HG02884 (cell line): Measurements from ENCODE around the gene MCHR1.
"Not testable (repeated sequence)": the region's sequence is repeated elsewhere in the genome, so short reads cannot be mapped to it uniquely, and the experiment has no call there.

ENCODE experiments used
- ATAC-seq: cut with Tn5 transposase; IDR thresholded peaks from one replicate; pipeline ENCODE4 v1.9.1; 2021; ENCODE audit warnings: mild to moderate bottlenecking, moderate library complexity; ENCODE audit not compliant: unreplicated experiment

Gene MCHR1

DNA sequence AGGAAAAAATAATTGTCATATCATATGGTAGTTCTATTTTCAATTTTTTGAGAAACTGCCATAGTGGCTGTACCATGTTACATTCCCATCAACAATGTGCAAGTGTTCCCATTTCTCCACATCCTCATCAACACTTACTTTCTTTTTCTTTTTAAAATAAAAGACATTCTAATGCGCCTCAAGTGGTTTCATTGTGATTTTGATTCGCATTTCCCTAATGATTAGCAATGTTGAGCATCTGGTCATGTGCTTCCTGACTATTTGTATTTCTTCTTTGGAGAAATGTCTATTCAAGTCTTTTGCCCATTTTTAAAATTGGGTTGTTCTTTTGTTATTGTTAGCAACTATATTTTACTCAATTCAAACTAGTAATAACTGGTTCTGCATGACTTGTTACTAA is 8.4 kb downstream of the MCHR1 start:
- ATAC-seq, result no peak

DNA sequence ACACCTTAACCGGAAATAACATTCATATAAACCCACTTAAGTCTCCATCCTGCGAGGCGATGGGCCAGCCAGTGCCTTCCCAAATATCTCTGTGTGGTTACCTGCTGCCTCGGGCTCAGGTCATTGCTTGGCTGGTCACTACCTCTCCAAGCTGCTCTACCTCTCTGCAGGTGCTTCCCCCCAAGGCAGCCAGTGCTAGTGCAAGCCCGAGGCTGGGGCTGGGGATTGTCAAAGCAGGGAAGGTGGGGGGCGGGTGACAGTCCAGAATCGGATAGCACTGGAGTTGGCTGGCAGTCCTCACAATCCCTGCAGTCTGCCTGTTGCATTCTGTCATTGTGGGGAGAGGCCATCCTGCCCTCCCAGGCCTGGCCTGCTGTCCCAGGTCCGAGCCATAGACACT is 11.1 kb downstream of the MCHR1 start:
- ATAC-seq, result no peak

DNA sequence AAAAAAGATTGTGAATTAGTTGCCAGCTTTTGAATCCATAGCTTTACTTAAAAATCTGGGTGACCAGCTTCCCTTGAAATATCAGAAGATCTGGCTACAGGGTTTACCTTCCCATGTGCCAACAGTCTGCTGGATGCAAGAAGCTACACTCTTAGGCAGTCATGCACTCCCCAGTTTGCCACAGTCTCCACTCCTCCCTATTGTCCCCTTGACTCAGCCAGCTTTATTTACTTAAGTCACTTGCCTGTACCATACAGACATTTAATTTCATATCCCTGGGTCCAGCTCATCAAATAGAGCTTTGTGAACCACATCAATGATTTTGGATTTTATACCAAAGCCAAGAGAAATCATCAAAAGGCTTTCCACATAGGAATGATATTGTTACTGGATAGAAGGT is 12.2 kb downstream of the MCHR1 start:
- no peak for ATAC-seq

DNA sequence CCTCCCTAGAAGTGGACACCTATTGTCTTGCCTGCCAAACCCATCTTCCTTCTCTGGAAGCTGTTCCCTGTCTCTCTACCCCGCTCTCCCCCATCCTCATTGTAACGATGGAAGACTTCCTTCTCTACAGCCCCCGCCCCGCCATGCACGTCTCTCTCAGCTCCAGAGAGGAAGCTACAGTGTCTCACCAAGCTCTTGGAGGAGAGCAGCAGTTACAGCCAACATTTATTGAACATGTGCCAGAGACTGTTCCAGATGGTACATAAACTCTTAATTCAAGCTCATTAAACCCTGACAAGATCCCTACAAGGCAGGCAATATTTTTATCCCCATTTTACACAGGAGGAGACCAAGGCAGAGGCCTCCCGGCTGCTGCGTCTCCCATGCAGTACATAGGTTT is 15.1 kb downstream of the MCHR1 start:
- ATAC-seq, result no peak

DNA sequence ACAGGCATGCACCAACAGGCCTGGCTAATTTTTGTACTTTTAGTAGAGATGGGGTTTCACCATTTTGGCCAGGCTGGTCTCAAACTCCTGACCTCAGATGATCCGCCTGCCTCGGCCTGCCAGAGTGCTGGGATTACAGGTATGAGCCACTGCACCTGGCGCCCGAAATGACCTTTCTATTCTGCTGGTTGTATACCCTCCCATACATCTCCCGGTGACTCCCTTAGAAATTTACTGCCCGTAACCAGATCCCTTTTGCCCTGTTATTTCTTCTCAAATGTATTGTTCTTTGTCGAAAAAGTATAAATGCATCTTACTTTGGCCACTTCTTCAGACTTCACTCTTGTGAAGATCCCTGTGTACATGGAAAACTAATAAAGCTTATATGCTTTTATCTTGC is 22.0 kb downstream of the MCHR1 start:
- ATAC-seq, result no peak

DNA sequence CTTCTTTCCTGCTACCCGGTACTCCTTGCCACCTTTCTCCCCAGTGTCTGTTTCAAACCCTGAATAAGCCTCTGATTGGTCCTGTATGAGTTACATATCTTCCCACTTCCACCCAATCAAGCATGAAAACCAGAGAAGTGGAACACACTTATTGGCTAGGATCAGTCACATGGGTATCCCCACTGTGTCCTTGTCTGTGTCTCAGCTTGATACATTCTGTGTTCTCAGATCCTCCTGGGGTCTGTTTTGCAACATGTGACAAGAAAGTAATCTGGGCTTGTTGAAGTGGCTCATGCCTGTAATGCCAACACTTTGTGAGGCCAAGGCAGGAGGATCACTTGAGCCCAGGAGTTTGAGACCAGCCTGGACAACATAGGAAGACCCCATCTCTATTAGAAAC is 23.9 kb downstream of the MCHR1 start:
- no peak for ATAC-seq

DNA sequence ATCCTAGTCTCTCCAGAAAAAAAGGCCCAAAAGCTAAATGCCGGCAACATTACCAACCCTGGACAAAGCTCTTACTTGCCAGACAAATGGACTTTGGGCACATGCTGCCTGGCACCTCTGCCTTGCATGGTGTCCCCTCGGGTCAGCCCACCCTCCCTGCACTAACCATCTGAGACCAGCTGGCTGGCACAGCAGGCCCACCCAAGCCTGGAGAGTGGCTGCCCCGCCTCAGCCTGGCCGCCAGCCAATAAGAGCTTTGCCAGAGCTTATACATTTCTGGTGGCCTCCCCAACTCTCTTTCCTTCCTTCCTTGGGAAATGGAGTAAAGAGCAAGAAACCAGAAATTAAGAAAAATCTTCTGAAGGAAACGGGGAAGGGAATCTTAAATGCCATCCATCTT is 24.5 kb downstream of the MCHR1 start:
- no peak for ATAC-seq

DNA sequence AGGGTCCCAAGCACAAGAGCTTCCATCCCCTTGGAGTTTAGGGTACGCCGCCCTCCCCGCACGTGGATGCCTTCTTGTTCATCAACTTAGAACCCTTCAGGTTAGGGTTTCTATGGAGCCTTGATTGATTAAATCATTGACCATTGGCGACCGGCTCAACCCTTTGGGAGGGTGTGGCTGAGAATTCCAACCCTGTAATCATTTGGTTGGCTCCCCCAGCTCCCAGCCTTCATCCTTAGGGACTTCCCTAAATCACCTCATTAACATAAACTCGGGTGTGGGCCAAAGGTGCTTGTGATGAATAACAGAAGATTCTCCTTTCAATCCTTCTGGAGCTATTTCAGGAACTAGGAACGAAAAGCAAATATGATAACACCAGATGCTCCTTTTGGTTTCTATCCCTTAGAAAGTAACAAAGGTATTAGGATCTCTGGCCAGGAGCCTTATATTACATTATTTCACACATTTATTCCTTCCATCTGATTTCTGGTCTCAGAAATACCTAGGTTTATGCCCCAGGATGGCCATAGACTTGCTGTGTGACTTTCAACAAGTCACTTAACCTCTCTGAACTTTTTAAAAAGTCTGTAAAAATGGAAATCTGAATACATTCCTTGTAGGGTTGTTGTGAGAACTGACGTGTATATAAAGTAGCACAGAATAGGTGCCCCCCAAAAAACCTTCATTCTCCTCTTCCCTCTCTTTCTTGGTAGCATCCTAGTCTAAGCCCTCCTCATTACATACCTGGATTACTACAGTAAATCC is 26.8 kb downstream of the MCHR1 start:
- ATAC-seq, result no peak

DNA sequence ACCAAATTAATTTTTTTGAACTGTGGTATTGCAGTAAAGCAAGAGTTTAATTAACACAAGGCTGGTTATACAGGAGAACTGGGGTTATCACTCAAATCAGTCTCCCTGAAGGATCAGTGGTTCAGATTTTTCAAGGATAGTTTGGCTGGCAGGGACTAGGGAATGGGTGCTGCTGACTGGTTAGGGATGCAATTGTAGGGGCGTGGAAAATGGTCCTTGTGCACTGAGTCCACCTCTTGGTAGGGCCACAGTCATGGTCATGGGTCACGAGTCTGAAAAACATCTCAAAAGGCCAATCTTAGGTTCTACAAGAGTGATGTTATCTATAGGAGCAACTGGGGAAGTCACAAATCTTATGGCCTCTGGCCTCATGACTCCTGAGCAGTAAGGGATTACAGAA is 27.9 kb downstream of the MCHR1 start:
- no peak for ATAC-seq

DNA sequence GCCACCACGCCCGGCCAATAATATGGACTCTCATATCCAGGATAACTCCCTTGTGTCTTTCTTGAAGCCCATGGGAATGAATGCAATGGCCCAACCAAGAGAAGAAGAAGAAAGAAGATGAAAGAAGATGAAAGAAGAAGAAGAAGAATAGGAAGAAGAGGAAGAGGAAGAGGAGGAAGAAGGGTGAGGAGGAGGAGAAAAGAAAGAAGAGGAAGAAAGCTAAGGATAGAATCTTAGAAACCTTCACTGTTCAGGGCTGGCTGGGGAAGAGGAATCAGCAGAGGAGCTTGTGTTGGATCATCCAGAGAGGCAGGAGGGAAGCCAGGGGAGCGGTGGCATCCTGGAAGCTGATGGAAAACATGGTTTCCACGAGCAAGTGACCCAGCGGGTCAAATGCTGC is 28.9 kb downstream of the MCHR1 start:
- ATAC-seq, result no peak

DNA sequence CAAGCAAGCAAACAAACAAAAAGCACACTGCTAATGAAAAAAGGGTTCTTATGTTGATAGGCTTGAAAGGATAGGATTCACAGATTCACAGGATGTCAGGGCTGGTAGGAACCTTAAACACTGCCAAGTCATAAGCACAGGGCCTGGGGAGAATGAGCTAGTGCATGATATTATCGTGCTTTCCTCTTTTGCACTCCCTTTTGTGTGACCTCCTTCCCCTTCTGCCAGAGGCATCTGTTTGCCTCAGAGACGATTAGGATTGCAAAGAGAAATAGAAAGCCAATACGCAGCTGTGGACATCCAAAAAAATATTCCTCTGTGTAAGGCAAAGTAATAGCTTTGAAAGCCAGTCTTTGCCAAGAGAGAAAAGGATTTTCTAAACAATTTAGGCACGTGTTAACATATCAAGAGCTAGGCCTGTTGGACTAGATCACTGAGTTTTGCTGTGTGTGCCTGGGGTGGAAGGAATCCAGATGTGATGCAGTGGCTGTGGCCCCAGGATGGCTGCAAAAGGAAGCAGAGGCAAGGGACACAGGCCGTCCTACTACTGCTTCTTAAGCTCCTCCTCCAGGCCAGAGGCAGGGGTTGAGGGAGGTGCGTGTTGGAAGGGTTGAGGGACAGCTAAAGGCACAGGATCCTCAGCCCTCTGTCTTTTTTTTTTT is 30.6 kb downstream of the MCHR1 start:
- ATAC-seq, result no peak

DNA sequence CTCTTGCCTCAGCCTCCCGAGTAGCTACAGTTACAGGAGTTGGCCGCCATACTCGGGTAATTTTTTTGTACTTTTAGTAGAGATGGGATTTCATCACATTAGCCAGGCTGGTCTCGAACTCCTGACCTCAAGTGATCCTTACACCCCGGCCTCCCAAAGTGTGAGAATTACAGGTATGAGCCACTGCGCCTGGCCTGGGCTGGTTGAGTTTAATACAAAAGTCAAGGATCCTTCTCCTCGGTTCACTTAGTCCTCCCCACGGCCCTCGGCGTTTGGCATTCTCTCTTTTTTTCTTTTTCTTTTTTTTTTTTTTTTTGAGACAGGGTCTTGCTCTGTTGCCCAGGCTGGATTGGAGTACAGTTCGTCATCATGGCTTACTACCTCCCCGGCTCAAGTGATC is 33.0 kb downstream of the MCHR1 start:
- no peak for ATAC-seq

DNA sequence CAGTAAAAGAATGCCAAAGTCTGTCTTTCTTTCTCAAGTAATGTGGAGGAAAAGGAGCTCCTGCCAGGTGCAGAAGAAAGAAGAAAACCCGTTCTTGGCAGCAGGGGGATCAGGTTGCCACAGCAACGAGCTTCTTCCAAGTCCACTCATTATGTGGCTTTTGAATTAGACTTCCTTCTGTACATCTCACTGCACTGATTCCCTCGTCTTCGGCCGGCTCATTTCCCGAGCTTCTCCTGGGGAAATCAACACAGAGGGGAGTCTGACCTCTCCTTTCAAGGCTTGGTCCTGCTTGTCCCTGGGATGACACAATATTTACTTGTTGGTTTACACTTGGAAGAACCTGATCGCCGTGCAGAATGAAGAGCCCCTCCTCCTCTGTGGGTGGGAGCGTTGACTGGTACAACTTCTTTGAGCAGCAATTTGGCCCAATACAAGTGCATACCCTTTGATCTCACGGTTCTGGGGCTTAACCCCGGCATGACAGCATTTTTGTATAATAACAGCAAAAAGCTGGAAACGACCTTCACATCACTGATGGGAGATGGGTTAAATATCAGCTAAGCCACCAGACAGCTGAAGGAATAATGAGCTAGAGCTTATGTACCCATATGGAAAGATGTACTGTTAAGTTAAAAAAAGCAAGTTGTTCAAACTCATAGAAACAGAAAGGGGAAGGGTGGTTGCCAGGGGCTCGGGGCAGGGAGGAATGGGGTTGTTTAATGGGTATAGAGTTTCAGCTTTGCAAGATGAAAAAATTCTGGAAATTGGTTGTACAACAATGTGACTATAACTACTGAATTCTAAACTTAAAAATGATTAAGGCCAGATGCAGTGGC is 35.4 kb downstream of the MCHR1 start:
- ATAC-seq, result no peak

DNA sequence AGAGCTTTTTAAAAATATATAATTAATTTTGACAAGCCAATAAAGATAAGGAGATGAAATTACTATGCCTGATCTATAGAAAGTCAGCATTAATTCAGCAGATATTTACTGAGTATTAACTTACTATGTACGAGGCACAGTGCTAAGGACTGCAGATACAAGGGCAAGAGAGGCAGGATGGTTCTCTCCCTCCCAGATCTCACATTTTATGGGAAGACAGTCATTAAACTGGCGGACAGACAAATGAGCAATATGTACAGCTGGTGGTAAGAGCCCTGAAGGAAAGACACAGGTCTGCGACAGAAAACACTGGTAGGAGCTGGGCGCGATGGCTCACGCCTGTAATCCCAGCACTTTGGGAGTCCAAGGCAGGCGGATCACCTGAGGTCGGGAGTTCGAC is 36.8 kb downstream of the MCHR1 start:
- ATAC-seq, result no peak

DNA sequence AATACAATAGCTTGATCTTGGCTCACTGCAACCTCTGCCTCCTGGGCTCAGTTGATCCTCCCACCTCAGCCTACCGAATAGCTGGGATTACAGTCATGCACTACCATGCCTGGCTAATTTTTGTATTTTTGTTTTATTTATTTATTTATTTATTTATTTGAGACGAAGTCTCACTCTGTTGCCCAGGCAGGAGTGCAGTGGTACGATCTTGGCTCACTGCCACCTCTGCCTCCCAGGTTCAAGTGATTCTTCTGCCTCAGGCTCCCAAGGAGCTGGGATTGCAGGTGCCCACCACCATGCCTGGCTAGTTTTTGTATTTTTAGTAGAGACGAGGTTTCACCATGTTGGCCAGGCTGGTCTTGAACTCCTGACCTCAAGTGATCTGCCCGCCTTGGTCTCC is 38.4 kb downstream of the MCHR1 start:
- ATAC-seq, result not testable (repeated sequence)

DNA sequence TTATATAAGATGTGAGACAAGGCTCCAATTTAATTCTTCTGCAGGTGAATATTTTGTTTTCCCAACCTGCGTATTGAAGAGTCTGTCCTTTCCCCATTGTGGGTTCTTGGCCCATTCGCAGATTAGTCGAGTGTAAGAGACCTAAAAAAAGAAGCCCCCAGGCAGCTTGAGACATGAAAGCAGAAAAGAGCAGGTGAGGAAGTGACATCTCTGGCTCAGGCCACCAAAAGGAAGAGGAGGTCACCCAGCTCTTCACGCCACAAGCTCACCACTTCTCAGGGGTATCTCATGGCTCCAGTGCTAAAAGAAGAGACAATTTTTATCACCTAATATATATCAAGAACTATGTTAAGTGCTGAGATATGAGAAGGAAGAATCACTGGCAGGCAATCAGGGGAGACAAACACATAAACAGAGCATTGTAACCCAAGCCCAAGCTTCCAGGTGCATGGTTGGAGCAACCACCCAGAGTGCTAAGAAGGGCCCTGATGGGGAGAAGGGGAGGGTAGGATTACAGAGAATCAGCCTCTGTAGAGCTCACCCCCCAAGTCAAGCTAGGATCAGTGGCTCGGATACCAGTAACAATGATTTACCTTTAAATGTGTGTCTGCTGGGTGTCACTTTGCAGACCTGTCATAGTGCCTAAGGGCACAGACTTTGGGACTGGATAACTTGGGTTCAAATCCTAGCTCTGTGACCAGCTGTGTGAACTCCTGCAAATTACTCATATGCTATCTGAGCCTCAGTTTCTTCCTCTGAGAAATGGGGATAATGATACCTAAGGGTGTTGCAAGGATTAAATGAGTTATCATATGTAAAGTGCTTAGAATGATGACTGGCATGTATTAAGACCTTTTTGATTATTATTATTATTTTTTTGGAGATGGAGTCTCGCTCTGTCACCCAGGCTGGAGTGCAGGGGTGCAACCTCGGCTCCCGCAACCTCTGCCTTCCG is 39.2 kb downstream of the MCHR1 start:
- ATAC-seq, result no peak

DNA sequence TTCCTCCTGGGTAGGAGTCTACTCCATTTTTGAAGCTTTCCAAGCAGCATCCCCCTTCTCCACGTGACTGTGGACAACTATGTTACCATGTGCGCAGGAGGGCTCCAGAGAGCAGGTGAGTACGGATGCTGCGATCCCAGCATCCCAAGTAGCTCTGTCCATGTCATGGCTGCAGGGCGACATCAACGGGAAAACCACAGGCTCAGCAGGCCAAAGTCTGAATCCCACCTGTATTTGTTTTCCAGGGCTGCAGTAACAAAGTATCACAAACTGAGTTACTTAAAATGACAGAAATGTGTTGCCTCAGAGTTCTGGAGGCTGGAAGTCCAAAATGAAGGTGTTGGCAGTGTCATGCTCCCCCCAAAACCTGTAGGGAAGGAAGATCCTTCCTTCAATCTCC is 40.3 kb downstream of the MCHR1 start:
- ATAC-seq, result no peak

DNA sequence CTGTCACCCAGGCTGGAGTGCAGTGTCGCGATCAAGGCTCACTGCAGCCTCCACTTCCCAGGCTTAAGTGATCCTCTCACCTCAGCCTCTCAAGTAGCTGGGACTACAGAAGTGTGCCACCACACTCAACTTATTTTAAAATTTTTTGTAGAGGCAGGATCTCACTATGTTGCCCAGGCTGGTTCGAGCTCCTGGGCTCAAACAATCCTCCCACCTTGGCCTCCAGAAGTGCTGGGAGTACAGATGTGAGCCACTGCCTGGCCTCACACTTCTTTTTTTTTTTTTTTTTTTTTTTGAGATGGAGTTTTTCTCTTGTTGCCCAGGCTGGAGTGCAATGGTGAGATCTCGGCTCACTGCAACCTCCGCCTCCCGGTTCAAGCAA is 40.9 kb downstream of the MCHR1 start:
- not testable (repeated sequence) for ATAC-seq

DNA sequence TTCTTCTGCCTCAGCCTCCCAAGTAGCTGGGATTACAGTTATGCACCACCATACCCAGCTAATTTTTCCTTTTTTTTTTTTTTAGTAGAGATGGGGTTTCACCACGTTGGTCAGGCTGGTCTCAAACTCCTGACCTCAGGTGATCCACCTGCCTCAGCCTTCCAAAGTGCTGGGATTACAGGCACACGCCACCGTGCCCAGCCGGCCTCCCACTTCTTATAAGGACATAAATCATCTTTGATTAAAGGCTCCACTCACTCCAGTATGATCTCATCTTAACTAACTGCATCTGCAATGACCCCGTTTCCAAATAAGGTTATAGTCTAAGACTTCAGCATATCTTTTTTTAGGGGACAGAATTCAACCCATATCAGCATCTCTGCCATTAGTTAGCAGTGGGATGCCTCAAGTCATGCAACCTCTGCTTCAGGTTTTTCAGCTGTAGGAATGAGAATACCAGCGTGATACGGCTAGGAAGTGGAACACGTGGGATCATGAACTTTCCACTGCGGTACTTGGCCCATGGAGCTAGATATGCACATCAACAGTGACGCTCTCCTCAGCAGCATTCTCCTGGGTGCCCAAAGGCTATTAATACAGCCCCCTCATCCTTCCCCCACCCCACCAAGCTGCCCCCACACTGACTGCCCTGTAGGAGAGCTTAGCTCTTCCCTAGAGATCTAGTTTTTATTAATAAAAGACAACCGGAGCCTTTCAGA is 41.4 kb downstream of the MCHR1 start:
- no peak for ATAC-seq

DNA sequence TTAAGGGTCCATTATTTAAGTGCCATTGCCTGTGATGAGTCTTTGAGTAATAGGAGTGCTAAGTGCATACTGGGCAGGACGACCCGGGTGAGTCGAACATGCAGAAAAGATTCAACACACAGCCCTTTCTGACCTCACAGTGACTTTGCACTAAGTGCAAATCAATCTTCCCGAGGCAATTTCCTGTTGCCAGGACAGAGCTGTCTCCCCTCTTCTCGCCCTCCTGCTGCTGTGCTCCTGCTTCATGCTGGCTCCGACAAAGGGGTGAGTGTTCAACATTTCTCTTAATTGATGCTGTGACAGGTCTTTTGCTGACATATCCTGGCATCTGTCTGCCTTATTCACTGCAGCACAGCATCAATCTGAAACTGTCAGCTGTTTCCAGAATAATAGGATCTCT is 42.0 kb downstream of the MCHR1 start:
- ATAC-seq, result no peak
